ENCODE results near the gene PDLIM7.

PDLIM7 gene

DNA sequence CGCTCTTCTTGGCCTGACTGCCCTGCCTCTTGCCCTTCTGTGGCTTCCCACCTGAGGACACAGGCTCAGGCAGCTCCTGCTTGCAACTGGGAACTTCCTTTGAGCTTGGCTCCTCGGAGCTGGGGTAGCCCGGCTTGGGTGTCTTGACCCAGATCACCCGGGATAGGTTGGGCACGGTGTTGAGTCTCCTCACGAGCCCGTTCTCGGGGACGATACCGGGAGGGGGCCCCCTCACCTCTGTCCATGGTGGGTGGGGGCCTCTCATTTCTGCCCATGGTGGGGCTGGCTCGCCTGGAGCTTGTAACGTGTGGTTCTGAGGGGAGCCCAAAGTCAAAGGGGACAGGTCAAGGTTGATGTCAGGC lies 27.1 kb upstream of the PDLIM7 start:
- DNase-seq = no peak

GRCh38 chr5:177523711-177524538 lies 26.5 kb upstream of the PDLIM7 start:
- DNase-seq = no peak

DNA sequence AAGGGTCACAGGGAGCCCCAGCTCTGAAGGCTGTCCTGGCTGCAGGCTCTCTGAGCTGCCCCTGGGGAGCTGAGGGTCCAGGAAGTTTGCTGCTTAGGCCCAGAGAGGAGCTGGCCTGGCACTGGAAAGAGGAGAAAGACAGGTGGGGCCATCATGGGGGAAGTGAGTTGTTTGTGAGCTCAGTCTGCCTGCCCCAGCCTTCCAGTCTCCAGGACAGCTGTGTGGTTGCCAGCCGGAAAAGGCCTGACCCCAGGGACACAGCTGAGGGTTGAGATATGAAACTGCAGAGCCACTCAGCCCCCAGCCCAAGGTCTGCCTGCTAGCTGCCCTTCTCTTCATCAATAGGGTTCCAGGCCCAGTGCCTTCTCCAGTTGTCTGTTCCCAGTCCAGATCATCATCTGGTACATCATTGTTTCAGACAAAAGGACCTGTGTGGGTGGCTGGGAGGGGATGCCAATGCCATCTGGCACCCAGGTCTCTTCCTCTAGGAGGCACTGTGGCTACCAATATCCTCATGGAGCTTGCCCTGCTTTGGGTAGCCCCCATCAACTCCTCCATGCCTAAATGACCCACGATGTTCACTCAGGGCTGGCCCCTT lies 23.6 kb upstream of the PDLIM7 start:
- no peak for DNase-seq

DNA sequence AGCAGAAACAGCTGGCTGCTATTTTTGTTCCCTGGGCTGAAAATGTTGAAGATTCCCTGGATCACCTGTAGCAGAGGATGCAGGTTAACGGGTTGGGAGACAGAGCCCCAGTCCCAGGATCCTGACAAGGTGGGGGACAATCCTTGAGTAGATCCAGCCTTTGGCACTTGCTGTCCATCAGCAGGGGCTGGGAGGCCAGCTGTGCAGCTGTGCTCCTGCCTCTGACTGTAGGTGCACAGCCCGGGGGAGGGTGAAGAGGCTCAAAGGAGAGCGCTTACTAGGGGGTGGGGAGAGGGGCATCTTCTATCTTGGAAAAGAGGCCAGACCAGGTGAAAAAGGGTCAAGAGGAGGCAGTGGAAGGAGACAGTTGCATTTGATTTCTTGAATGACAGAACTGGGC lies 22.9 kb upstream of the PDLIM7 start:
- DNase-seq = no peak

DNA sequence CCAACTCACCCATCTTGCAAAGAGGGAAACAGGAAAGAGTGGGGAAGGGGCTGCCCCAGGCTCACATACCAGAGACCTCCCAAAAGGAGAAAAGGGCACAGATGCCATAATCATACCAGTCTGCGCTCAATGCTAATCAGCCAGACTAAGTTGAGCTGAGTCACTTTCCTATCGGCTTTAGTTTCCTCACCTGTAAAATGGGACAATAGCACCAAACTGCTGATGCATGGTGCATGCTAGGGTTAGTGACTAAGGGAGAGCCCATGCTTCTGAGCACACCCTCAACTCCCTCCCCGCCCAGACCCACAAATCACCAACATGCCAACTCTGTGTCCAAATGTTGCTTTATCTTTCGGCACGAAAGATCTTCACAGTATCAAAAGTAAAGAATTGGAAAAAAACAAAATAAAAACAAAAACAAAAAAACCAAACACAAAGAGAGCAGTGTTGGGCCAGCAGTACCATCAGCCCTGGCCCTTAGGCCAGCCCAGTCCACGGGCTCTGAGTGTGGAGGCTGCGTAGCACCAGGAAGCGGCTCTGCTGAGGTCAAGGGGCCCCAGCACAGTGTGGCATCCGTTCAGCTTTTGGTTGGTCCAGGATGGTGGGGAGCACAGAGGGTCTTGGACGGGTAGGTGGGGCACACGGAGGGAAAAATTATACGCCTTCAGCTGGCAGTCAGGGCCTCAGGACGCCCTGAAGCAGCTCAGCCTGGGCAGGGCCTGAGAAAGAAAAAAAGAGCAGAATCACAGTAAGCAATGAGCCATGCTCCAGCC lies 22.2 kb upstream of the PDLIM7 start:
- no peak for DNase-seq

- peak; percentile 96 to 97 for DNase-seq
Measured at GRCh38 chr5:177516601-177517568, 19.5 kb upstream of the PDLIM7 start, which contains the start of gene DDX41. TSS of gene DDX41 (minus strand) at chr5:177516961. CDS start at chr5:177516945, 16 bp downstream.

- no peak for DNase-seq
Measured at GRCh38 chr5:177515580-177515979, 18.2 kb upstream of the PDLIM7 start.

DNA sequence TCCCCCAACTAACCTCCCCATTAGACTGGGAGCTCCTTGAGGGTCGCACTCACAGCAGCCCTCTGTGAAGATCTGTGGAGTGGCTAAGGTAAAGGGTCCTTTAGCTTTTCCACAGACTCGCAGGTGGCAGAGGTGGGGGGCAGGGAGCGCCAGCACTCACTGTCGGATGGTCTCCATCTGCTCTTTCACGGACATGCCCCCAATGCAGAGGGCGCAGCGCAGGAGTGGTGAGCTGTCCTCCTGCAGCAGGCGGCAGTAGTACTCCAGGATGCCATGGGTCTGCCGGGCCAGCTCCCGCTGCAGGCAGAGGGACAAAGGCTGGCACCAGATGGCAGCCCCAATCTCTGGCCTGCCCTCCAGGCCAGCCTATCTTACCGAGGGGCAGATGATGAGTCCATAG lies 17.1 kb upstream of the PDLIM7 start:
- DNase-seq = no peak

DNA sequence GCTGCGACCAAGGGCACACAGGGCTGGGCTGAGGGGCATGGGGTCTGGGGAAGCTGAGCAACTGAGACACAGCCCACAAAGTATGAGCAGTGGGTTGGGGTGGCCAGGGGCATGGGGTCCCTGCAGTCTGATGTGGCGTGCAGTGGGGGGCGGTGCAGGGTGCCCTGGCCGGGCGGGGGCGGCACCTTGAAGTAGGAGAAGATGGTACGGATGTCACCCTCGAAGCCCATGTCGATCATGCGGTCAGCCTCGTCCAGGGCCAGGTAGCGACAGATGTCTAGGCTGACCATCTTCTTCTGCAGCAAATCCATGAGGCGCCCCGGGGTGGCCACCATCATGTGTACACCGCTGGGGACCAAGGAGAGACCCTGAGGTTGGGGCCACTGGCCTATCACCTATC lies 16.1 kb upstream of the PDLIM7 start:
- no peak for DNase-seq

DNA sequence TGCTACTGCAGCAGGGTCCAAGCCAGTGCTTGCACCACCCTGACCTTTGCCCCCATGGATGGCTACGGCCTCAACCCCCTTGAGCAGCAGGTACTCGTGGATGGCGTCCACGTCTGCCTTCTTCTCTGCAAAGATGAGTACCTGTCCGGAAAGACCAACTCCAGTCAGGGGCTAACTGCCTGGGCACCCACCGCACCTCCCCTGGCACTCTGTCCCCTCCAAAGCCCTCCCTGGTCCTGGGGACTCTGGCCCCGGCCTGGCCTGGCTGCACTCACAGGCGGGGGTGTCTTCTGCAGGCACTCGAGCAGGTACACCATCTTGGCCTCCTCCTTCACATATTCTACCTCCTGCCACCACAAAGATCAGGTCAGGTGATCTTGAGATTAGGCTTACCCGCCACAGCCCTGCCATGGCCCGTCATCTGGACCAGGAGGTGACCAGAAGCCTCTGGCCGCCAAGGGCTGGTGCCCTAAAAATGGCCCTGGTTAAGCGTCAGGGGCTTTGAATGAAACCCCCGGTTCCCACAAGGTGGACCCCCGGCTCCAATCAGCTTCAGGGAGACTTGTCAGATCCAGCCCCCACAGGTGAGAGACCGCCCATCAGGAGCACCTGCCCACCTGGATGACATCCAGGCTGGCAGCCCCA lies 15.5 kb upstream of the PDLIM7 start:
- no peak for DNase-seq

DNA sequence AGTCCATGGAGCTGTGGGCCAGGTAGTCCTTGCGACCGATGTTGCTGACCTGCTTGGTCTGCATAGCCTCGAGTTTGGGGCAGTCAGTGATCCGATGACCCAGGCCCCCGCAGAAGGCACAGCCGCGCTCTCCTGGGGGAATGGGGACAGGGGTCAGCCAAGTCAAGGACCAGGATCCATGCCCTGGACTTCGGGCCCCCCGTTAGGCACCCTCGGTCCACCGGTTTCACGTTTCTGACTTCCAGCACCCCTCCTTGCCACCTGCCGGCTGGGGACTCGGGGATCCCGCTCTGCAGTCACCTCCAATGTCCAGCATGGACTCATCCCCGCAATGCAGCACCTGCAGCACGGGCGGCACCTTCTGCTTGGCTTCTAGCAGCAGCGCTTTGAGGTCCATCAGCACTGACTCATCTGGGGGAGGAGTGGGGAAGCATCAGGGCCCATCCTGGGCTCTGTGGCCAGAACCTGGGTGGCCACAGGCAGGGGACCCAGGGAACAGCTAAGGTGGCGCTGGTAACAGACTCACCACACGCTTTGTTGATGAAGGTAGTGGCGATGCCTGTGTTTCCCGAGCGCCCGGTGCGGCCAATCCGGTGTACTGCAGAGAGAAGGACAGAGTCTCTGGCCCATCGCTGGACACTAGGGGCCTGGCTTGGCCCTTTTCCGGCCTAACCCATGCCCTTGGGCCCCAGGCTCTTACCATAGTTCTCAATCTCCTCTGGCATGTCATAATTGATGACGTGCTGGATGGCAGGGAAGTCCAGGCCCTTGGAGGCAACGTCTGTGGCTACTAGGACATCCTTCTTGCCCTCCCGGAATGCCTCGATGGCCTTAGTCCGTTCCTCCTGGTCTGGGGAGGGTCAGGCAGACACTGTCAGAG lies 14.6 kb upstream of the PDLIM7 start:
- no peak for DNase-seq

DNA sequence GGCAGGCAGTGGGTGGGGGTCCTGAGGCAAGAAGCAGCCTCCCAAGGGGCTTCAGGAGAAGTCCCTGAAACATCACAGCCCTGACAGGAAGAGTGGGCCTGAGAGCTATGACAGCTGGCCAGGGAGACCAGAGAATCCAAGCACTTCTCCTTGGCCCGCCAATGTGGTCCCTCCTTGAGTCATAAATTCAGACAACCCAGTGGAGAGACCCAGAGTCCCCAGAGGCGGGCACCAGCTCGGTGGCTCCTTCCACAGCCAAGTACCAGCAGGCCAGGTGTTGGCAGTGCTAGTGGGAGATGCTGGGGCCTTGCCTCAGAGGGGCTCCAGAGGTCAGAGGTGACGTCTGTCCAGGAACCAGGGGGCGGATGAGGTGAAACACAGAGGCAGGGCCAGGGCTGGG lies 13.8 kb upstream of the PDLIM7 start:
- DNase-seq = no peak

- no peak for DNase-seq
Measured at GRCh38 chr5:177510567-177511053, 13.2 kb upstream of the PDLIM7 start.

GRCh38 chr5:177509991-177510566 lies 12.7 kb upstream of the PDLIM7 start:
- DNase-seq = no peak

GRCh38 chr5:177509381-177509951 lies 12.1 kb upstream of the PDLIM7 start, which contains the start of gene DOK3:
TSS of gene DOK3 (minus strand) at chr5:177509826. CDS start at chr5:177509540, 286 bp downstream.
- no peak for DNase-seq

- DNase-seq = no peak
Measured at GRCh38 chr5:177508837-177509236, 11.4 kb upstream of the PDLIM7 start.

- no peak for DNase-seq
Measured at GRCh38 chr5:177508221-177508611, 10.8 kb upstream of the PDLIM7 start.

GRCh38 chr5:177507596-177508220 lies 10.3 kb upstream of the PDLIM7 start:
- DNase-seq = no peak

DNA sequence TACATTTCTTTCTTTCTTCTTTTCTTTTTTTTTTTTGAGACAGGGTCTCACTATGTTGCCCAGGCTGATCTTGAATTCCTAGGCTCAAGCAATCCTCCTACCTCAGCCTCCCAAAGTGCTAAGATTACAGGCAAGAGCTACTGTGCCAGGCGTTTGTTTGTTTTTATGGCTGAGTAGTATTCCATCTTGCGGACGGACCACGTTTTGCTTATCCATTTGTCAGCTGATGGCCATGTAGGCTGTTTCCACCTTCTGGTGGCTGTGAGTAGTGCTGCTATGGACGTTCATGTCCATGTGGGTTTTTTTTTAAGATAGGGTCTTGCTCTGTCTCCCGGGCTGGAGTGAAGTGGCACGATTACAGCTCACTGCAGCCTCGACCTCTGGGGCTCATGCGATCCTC lies 9.8 kb upstream of the PDLIM7 start:
- DNase-seq = no peak

Measured in hippocampal formation (tissue), 2 donors.